Smooth muscle cell (in vitro differentiated cells): ENCODE data around the gene SIM2. TPM values are rescaled to one million over a fixed set of nuclear protein-coding genes. Genes with fewer than 3 reads are reported as not detected.

Experiments used
- DNase-seq: peaks from one replicate; lab custom pipeline; 2025; ENCODE audit not compliant: unreplicated experiment; lab: John Stamatoyannopoulos, UW
- H2AFZ ChIP-seq: fragments of 200-600 bp; sonication (generic); 2 replicates; pipeline ENCODE4 v1.6.0; 2016; ENCODE audit warnings: antibody characterized with exemption, low read depth, mild to moderate bottlenecking
- H3F3A ChIP-seq: fragments of 200-600 bp; sonication (generic); 2 replicates; pipeline ENCODE4 v1.6.0; 2017; ENCODE audit warnings: antibody characterized with exemption, low read depth
- H3K27ac ChIP-seq: fragments of 200-600 bp; sonication (generic); 2 replicates; pipeline ENCODE4 v1.5.1; 2016; ENCODE audit warnings: low read depth, mild to moderate bottlenecking
- H3K27me3 ChIP-seq: fragments of 200-600 bp; sonication (generic); 2 replicates; pipeline ENCODE4 v1.6.1; 2016; ENCODE audit warnings: low read depth, mild to moderate bottlenecking
- H3K36me3 ChIP-seq: fragments of 200-600 bp; sonication (generic); 2 replicates; pipeline ENCODE4 v1.5.1; 2016; ENCODE audit warnings: low read depth
- H3K4me1 ChIP-seq: fragments of 200-600 bp; sonication (generic); 2 replicates; pipeline ENCODE4 v1.5.1; 2016; ENCODE audit warnings: low read depth
- H3K4me2 ChIP-seq: fragments of 200-600 bp; sonication (generic); 2 replicates; pipeline ENCODE4 v1.6.0; 2016; ENCODE audit warnings: mild to moderate bottlenecking
- H3K4me3 ChIP-seq: fragments of 200-600 bp; sonication (generic); 2 replicates; pipeline ENCODE4 v1.5.1; 2016; ENCODE audit warnings: mild to moderate bottlenecking
- H3K79me2 ChIP-seq: fragments of 200-600 bp; sonication (generic); 2 replicates; pipeline ENCODE4 v1.6.0; 2016; ENCODE audit warnings: low read depth, mild to moderate bottlenecking
- H3K9ac ChIP-seq: fragments of 200-600 bp; sonication (generic); 2 replicates; pipeline ENCODE4 v1.6.0; 2016; ENCODE audit warnings: low read depth
- H3K9me3 ChIP-seq: fragments of 200-600 bp; sonication (generic); replicated peaks from 2 replicates; pipeline ENCODE4 v1.5.1; 2016; ENCODE audit warnings: low read depth
- H4K20me1 ChIP-seq: fragments of 200-600 bp; sonication (generic); 2 replicates; pipeline ENCODE4 v1.6.0; 2016; ENCODE audit warnings: low read depth
- CTCF ChIP-seq: fragments of 200-600 bp; sonication (generic); IDR thresholded peaks from 2 replicates; pipeline ENCODE4 v1.5.1; 2017; ENCODE audit warnings: borderline replicate concordance, mild to moderate bottlenecking, antibody characterized with exemption; ENCODE audit not compliant: insufficient read depth, poor library complexity, severe bottlenecking
- WGBS: methylation state at CpG from one replicate; pipeline ENCODE4 v1.1.7; 2016; ENCODE audit warnings: low lambda C conversion rate; 5-methylcytosine and 5-hydroxymethylcytosine counted together
- polyA plus RNA-seq: library from polyadenylated mRNA; unstranded; fragments of >200 nt; fragmentation: Nextera tagmentation; extraction: Ambion mirVana; gene quantifications from 2 replicates; pipeline ENCODE4 v1.2.1, GENCODE V29; 2016
- total RNA-seq: library from RNA; depleted of rRNA; stranded (reverse); fragments of >200 nt; gene quantifications from 2 replicates; pipeline ENCODE4 v1.2.3, GENCODE V29; 2014

Gene SIM2
- total and polyA plus RNA-seq, 2 experiments from 2014 or later, result 0.25 TPM; not detected in 1

- no peaks in the 10 kb centered on the region for H3K4me1 ChIP-seq
- H3K36me3 ChIP-seq, result no peaks in the 10 kb centered on the region
- DNase-seq, result no peak
- H3F3A ChIP-seq, result no peaks in the 10 kb centered on the region
- H3K9me3 ChIP-seq, result no peaks in the 10 kb centered on the region
- H2AFZ ChIP-seq, result no peak overlapping the region
- TF ChIP-seq CTCF, result no peak
- H4K20me1 ChIP-seq, result no peaks in the 10 kb centered on the region
- no peak overlapping the region for H3K4me3 ChIP-seq
- 90% methylated on average over 5 of the region's 5 CpGs for WGBS
- no peak overlapping the region for H3K27ac ChIP-seq
- H3K9ac ChIP-seq, result no peak overlapping the region
- H3K27me3 ChIP-seq, result peaks cover 6% of the 10 kb centered on the region
- no peaks in the 10 kb centered on the region for H3K79me2 ChIP-seq
- no peak overlapping the region for H3K4me2 ChIP-seq
These were observed 26.2 kb upstream of the SIM2 start for GRCh38 chr21:36672737-36673136.

GRCh38 chr21:36676039-36676950, 22.6 kb upstream of the SIM2 start:
- H3K36me3 ChIP-seq, result no peaks in the 10 kb centered on the region
- 43% methylated on average over 6 of the region's 6 CpGs for WGBS
- DNase-seq, result no peak
- no peaks in the 10 kb centered on the region for H3K27me3 ChIP-seq
- no peak for TF ChIP-seq CTCF
- no peak overlapping the region for H2AFZ ChIP-seq
- H3K9ac ChIP-seq, result no peak overlapping the region
- H3K9me3 ChIP-seq, result peaks cover 6% of the 10 kb centered on the region
- no peak overlapping the region for H3K4me3 ChIP-seq
- no peaks in the 10 kb centered on the region for H3F3A ChIP-seq
- H3K27ac ChIP-seq, result no peak overlapping the region
- H3K4me2 ChIP-seq, result no peak overlapping the region
- H3K4me1 ChIP-seq, result no peaks in the 10 kb centered on the region
- no peaks in the 10 kb centered on the region for H4K20me1 ChIP-seq
- no peaks in the 10 kb centered on the region for H3K79me2 ChIP-seq

DNA sequence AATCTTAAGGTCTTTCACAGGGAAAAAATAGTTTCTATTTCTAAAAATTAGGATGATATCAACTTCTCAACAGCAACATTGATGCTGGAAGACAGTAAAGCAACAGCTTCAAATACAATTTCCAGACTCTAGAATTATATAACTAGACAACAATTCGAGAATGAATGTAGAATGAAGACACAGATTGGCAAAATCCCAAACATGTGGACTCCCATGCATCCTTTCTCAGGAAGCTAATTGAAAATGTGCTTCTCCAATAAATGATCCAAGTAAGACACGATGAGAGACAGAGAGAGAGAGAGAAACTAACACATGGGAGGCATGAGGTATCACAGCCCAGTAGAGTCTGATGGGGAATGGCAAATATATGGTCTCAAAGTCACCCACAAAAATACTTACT, 21.5 kb upstream of the SIM2 start:
- Histone ChIP-seq H4K20me1 (no peaks in the 10 kb centered on the region), H3K4me3 (no peak overlapping the region), H3K36me3 (no peaks in the 10 kb centered on the region), H3K9me3 (peaks cover 11% of the 10 kb centered on the region), H3K79me2 (no peaks in the 10 kb centered on the region), H2AFZ (no peak overlapping the region), H3K27me3 (peaks cover 3% of the 10 kb centered on the region), H3K9ac (no peak overlapping the region), H3F3A (no peaks in the 10 kb centered on the region), H3K4me1 (no peaks in the 10 kb centered on the region), H3K4me2 (no peak overlapping the region), H3K27ac (no peak overlapping the region)
- TF ChIP-seq CTCF, result no peak
- 87% methylated on average over 2 of the region's 2 CpGs for WGBS
- no peak for DNase-seq
